Activated CD4-positive, alpha-beta T cell treated with anti-CD3 and anti-CD28 coated beads, Interleukin-2, amount 50 U/mL, for 16 hours (primary cell): ENCODE data around the gene TJAP1.
"Not testable (repeated sequence)": the region's sequence is repeated elsewhere in the genome, so short reads cannot be mapped to it uniquely, and the experiment has no call there.

ENCODE experiments used
- DNase-seq: peaks from one replicate; pipeline ENCODE4 v3.0.0-alpha.2; 2020

Gene TJAP1

DNA sequence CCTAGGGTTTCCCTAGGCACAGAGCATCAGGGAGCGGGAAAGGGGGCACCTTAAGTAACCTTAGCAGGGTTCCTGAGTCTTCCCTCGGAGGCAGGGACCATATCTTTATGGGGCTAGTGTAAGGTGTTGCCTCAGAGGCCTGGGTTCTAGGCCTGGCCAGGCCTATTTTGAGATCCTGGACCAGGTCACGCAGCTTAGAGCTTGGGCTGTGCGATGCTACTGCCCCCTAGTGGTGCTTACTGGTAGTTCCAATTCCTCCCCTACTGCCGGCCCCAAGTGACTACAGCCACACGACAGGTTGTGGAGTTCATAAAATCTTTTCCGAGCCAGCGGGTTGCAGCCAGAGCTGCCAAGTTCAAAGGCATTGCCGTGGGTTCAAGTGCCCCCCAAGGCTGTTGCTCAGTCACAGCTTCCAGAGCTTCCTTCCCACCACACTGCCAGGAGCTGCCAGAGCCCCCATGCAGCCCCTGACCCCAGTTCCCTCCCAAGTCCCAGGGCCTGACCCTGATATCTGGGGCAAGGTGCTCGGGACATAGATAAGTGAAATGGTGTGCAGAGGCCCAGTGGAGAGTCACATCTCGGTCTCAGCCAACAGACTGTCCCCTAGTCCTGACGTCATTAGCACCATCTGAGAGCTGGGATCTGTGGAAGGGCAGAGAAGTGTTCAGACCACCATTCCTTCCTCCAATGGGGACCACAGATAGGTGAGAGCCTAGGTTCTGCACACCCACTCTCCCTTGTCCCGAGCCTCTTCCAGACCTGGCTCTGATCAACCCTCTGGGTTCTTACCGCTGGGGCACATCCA lies 29.5 kb downstream of the TJAP1 start:
- peak; percentile 85 for DNase-seq

DNA sequence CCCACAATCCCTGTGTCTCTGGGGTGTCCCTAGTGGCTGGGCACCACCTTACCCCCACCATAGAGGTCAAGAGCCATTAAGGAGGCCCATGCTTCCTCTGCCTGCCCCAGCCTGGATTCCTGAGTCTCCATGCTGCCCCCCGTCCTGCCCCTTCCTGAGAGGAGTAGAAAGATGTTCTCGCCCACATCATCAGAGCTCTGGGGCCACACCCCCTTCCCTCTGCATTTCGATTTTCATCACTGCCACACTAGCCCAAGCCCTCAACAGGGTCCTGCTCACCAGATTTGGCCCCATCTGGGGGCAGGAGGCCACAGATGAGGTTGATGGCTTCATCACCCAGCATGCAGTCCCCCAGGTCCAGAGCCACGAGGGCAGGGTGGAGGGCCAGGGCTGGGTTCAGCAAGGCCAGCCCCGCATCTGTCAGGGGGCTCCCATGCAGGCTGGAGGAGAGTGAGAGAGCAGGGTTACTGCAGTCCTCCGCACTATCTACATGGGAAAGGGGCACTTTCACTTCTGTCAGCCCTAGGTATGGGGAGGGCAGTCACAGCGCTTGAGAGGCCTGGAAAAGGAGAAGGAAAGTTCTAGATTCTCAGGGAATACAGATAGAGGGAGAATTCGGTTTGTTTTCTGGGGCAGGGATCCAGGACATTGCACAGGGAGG lies 31.2 kb downstream of the TJAP1 start:
- DNase-seq = no peak

DNA sequence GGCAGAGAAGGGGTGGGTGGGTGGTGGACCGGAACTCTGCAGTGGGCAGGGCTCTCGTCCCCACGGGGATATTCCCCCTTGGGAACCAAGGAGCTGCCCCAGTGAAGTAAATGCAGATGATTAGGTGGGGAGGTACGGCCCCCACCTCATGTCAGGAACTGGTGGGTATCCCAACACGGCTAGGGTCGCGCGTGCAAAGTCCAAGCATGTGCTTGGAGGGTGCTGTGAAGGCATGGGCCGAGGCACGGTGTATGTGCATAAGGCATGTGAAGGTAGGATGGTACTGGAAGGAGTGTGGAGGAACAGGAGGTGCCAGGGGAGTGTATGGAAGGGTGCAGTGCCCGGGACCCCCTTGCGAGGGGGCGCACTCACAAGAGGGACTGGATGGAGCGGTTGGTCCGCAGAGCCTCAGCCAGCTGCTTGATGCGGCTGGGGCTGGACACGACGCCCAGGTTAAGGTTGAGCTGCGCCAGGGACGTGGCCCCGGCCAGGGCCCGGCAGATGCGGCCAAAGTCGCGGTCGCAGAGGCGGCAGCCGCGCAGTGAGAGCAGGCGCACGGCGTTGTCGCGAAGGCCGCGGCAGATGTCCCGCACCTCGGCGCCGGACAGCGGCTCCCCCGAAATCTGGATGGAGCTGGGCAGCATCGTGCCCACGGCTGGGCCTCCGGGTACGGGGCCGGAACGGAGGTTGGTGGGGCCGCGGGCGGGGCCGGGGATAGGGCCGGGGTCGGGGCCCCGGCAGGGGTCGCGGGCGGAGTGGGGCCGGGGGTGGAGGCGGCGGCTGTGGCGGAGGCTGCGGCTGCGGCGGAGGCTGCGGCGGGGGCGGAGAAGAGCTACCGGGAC lies 32.0 kb downstream of the TJAP1 start:
- DNase-seq = no peak

DNA sequence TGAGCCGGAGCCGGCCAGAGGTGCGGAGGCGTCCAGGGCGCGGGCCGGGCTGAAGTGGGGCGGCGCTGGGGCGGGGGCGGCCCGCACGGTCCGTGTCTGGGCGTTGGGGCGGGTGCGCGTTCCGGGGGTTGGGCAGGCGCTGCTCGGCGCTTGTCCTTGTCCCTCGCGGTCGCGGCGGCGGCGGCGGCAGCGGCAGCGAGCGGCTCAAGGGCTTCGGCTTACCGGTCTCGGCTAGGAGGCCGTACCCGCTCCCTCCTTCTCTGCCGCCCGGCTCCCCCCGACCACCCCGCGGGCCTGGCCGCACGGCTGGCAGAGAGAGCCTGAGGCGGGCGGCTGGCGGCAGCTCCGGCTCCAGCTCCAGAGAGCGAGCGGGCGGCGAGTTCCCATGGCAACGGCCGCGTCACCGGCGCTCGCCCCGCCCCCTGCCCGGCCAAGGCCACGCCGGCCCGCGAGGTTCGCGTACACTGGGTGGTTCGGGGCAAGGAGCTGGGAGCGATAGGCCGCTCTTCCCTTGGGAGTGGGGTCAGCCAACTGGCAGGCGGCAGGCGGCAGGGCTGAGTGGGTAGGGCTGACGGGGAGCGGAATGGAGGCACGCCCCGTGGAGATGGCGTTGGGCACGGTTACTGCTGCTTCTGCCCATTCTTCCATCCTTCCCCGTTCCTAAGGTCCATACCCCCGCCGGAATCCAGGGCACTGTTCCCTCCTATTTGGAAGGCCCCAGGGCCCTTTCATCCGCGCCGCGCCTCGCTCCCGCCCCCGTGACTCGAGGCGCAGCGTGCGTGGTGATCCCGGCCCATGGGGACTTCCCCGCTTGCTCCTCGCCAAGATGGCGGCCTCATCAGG lies 32.8 kb downstream of the TJAP1 start, which contains the start of gene LRRC73:
Gene LRRC73, minus strand, starts transcription at position 363 of the 843 bp plus-strand sequence. CDS start 561 bp downstream, outside the sequence.
- peak; percentile 79 for DNase-seq

DNA sequence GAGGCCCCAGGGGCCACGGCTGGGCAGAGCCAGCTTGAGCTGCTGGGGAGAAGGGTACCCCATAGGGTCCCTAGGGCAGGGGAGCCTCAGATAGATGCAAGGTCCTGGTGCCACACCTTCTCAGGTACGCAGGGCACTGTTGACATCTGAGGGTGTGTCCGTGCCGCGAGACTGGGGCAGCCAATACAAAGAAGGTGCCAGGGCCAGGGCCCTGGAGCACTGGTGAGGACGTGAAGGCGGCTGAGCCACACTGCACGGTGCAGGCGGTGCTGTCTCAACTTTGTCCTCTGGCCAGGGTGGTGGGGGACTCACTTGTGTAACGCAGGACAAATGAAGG lies 33.4 kb downstream of the TJAP1 start:
- no peak for DNase-seq

DNA sequence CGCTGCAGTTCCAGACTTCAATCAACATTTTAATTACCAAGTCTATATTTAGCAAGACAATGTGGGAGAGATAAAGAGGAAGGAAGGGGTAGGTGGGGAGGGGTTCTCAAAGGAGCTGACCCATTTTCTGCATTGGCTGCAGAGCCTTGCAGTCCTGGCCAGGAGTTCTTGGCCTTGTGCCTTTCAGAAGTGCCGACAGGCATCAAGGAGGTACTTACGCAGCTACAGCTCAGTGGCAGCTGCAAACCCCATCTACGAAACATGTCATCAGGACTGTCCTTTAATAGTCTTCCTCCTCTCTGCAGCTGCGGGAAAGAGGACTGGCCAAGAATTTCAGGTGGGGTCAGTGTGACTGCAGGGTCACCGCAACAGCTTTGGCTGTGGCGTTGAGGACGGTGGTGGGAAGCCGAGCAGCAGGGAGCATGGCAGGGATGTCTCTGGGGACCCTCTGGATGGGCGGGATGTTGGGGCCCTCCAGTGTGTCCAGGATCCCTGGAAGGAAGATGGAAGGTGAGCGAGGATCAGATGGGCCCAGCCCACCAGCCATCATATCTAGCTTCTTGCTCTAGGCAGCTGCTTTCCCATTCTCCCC lies 34.5 kb downstream of the TJAP1 start:
- no peak for DNase-seq

DNA sequence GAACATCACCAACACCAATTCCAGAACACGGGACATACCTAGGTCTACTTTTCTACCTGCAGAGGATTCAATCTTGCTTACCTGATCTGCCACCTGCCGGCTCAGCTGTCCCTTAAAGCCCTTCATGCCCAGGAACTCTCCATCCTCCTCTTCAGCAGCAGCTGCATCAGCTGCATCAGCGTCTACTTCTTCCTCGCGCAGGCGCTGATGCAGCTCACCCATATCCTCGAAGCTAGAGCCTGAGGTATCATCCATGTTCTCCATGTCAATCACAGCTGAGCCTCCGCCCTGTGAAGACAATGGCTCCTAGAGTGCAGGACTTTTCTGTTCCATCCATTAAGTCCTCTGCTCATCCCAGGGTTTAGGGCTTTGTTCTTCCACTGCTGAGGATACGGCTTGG lies 38.4 kb downstream of the TJAP1 start:
- no peak for DNase-seq

DNA sequence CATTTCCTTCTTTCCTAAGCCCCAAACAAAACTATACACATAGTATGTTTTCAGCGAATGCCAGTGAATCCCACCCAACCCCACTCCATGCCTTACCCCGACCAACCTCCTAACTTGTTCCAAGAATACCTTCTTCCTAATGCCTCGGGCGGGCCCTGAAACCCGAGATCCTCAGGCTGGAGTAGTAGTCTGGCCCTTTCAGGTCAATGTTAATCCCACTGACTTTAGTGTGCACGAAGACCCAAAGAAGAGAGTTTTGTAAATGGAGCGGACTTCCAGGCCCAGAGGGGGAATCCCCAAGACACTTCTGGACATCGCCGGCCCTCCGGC lies 39.0 kb downstream of the TJAP1 start:
- no peak for DNase-seq

DNA sequence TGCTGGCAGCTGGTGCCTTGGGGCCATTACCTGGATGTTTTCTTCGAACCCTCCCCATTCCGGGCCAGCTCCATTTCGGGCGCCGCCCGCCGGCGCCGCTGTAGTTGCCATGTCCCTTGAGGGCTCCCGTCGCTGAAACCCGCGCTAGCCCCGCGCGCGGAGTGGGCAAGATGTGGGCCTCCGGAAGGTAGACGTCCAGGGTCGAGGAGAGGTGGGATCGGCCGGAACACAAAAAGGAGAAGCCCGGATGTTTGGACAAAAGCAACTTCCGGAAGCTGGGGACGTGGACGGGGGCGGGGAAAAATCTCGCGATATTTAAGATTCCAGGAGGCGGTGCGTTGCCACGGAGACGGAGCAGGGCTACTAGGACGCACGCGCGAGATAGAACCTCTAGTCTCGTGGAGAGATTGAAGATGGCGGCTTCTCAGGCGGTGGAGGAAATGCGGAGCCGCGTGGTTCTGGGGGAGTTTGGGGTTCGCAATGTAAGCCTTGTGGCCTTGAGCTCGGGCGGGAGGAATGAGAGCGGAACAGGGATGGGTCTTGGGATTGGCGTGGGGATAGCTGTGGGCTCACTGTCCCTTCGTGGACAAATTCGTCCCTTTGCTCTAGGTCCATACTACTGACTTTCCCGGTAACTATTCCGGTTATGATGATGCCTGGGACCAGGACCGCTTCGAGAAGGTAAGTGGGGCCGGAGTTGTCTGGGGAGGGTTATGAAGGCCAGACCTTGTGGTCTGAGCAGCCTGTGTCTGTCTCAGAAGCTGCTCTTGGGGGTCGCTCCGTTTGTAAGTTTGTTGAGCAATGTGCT lies 39.5 kb downstream of the TJAP1 start, which contains the start of the genes POLR1C and YIPF3:
Gene POLR1C, plus strand, starts transcription at position 393 of the 808 bp plus-strand sequence. Its CDS starts 21 bp downstream, at position 414.
Gene YIPF3, minus strand, starts transcription at position 230 of the 808 bp plus-strand sequence. Its CDS starts 119 bp downstream, at position 111.
- peak; percentile 99 for DNase-seq

DNA sequence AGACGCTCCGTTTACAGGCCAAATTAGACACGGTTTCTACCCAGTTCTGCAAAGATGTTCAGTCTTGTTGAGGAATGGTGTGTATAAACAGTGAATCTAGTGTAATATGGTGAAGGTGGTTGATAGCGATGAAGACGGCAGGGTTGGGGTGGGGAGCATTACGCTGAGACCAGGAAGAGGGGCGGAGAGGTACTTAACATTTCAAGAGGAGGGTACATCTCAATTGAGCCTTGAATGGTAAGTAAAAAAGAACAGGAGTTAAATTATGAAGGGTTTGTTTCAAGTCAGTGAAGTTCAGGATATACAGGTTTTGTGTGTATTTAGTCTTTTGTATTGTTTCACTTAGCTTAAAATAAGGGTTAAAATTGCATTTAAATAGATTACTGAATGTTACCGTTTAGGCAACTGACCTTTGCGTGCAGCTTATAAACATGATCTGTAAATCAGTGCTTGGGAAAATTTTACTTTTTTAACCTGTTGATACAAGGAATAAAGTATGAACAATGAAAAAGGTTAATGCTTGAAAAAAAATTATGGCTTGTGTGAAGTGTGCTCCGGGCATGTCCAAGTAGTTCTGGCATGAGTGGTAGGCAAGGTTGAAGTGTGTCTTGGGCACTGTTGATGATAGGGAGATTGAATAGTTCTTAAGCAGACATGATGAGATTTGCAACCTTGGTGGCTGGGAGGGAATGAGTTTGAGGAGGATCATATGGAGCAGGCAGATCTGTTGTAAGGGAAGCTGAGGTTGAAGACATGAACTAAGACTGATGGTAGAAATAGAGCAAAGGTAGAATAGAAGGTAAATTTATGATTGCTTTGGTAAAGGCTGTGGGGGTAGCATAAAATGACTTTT lies 40.4 kb downstream of the TJAP1 start:
- peak; percentile 20 for DNase-seq

DNA sequence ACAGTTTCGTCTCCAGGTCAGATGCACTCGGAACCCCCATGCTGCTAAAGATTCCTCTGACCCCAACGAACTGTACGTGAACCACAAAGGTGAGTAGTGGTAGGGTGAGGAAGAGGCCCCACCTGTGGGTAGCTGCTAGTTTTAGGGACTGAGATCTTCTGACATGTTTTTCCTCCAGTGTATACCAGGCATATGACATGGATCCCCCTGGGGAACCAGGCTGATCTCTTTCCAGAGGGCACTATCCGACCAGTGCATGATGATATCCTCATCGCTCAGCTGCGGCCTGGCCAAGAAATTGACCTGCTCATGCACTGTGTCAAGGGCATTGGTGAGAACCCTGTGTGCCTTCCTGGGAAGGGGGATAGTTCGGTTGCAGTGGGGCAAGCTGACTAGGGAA lies 42.7 kb downstream of the TJAP1 start:
- DNase-seq = no peak

DNA sequence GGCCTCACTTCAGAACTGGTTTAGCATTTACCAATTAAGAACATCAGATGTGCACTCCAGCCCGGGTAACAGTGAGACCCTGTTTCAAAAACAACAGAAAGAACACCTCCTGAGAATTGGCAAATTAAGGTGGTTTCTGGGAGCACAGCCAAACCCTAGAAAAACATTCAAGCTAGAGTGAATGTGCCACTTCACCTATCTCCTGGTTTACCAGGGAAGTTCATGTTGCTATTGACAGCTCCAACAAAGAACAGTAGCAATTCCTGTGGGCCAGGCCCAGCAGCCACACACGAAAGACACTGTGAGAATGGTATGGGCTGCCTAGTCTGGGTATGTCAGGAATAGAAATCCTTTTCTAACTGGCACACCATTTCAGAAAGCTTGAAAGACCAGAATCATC lies 44.5 kb downstream of the TJAP1 start:
- no peak for DNase-seq

DNA sequence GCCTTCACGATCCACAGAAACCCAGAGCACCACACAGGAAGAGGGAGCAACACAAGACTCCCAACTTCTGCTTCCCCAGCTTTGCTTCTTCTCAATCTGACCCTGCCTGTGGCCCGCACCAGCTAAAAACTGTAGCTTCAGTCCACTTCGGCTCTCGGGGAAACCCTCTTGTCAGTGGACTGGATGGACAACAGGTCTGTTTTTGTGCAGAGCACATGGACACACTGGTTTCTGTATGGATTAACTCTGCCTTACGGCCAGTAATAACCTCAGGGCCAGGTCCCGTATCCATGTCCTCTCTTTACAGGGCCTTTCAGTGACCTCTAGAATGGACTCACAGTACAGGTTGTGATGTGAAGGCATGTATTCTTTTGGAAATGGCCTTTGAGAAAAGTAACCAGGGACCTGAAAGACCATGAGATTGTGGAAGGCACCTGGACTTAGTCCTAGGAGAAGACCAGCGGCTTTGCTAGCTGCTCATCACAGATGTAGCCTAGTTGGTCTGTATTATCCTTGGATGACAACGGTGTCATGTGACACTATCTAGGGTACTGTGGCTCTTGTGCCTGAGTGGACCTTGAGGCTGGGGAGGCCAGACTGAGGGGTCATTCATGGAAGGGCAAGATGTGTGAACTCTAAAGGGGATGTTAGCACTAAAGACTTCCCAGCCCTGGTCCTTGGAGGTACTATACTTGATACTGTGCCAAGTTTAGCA lies 45.3 kb downstream of the TJAP1 start:
- DNase-seq = no peak

DNA sequence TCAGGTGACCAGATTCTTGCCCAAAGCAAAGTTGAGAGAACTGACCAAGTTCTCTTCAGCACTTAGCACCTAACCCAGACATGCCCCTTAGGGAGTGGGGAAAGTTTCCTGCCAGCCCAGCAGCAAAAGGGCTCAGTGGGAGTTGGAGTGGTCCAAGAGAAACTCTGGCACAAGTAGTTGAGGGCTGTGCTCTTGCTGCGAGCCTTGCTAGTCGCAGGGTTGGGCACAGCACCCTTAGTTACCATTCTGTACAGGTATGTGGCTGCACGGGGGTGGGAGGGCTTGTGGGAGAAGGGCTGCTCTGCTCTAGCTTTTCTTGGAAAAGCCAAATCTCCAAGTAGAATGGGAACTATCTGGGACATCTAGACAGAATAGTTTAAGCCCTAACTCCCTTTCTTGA lies 45.9 kb downstream of the TJAP1 start:
- DNase-seq = no peak

DNA sequence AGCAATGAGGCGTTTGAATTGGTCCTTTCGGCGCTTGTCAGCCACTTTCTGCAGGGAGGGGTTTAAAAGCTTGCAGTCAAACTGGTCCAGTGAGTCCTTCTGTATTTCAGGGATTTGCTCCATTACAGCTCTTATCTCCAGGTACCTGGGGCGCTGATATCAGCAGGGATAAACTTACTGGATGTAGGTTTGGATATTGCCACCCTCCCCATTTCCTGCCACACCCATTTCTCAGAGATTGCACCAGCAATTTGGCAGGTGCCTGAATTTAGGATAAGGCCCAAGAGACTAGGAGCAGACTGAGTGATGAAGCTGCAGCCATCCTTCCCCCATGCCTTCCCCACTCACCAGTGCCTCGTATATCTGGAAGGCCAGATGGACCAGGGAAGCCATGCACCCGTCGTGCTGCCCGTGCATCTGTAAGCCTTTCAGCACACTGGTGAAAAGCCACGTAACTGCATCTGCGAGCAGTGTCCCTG lies 47.2 kb downstream of the TJAP1 start:
- DNase-seq = no peak

DNA sequence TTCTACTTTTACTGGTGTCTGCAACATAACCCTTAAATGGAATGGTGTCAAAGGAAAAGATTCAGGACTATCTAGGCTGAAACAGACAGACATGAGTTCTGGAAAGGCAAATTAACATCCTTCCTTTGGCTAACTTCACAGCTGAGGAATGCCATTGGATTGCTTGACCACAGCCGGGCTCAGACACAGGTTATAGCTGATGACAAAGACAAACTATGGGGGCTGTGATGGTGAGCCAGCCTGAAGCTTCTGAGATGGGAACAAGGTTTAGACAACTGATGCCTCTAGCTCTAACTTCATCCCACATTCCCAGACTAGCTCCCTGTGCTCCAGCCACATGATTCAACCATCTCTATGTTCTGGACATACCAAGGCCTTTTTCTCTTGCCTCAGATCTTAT lies 54.8 kb downstream of the TJAP1 start:
- no peak for DNase-seq

DNA sequence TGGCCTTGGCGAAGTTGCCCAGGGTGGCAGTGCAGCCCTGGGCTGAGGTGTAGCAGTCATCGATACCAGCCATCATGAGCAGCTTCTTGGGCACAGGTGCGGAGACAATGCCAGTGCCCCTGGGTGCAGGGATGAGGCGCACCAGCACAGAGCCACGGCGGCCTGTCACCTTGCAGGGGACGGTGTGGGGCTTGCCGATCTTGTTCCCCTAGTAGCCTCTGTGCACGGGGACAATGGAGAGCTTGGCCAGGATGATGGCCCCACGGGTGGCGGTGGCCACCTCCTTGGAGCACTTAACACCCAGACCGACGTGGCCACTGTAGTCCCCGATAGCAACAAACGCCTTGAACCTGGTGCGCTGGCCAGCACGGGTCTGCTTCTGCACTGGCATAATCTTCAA lies 61.6 kb downstream of the TJAP1 start:
- DNase-seq = not testable (repeated sequence)

DNA sequence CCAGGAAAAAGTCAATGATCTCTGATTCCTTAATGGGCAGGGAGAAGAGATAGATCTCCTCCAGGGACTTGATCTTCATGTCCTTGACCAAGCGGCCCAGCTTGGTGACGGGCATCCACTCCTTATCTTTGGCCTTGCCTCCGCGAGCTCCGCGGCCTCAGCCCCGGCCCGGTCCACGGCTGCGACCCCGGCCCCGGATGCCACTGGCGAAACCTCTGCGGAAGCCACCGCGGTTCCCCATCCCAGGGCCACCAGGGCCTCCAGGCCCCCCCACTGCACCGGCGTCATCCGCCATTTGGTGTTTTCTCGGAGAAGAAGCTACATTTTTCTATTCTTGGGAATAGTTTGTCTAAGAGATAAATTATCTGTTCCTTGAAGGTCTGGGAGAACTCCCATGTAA lies 62.0 kb downstream of the TJAP1 start:
- not testable (repeated sequence) for DNase-seq

DNA sequence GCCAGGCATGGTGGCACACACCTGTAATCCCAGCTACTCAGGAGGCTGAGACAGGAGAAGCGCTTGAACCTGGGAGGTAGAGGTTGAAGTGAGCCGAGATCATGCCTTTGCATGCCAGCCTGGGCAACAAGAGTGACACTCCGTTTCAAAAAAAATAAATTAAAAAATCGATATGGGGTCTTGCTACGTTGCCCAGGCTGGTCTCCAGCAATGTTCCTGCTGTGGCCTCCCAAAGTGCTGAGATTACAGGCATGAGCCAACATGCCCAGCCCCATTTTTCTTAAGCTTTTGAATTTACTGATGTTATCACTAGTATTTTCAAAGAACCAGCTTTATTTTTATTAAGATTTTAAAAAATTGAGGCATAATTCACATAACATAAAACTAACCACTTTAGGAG lies 63.1 kb downstream of the TJAP1 start:
- DNase-seq = no peak
